ENCODE results near the gene CCDC117.

DNA sequence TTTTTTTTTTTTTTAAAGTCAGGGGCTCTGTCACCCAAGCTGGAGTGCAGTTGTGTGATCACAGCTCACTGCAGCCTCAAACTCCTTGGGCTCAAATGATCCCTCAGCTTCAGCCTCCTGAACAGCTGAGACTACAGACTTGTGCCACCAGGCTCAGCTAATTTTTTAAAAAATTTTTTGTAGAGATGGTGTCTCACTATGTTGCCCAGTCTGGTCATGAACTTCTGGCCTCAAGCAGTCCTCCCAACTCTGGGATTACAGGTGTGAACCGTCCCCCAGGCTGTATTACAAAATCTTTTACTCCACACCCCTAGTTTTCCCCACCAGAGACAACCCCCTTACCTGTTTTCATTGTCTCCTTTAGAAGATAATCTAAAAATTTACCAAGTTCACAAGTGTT lies 1.9 kb downstream of the CCDC117 start:
- TF ChIP-seq, protein P1, sequence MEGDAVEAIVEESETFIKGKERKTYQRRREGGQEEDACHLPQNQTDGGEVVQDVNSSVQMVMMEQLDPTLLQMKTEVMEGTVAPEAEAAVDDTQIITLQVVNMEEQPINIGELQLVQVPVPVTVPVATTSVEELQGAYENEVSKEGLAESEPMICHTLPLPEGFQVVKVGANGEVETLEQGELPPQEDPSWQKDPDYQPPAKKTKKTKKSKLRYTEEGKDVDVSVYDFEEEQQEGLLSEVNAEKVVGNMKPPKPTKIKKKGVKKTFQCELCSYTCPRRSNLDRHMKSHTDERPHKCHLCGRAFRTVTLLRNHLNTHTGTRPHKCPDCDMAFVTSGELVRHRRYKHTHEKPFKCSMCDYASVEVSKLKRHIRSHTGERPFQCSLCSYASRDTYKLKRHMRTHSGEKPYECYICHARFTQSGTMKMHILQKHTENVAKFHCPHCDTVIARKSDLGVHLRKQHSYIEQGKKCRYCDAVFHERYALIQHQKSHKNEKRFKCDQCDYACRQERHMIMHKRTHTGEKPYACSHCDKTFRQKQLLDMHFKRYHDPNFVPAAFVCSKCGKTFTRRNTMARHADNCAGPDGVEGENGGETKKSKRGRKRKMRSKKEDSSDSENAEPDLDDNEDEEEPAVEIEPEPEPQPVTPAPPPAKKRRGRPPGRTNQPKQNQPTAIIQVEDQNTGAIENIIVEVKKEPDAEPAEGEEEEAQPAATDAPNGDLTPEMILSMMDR (IDR thresholded peaks at IDR 0.05) = no peak
- TF ChIP-seq ZFX (IDR thresholded peaks at IDR 0.05; ENCODE audit: borderline replicate concordance) = no peak
